22Rv1 (cell line): ENCODE results near the gene APOL2.

Experiments
- ZFX ChIP-seq: fragments of 450-650 bp; IDR thresholded peaks from 2 replicates; pipeline ENCODE4 v1.6.1; 2017; ENCODE audit warnings: antibody characterized with exemption, borderline replicate concordance
- TF ChIP-seq, protein P1 (sequence below): fragments of 450-650 bp; IDR thresholded peaks from 2 replicates; pipeline ENCODE4 v1.5.1; 2017; ENCODE audit warnings: mild to moderate bottlenecking

DNA sequence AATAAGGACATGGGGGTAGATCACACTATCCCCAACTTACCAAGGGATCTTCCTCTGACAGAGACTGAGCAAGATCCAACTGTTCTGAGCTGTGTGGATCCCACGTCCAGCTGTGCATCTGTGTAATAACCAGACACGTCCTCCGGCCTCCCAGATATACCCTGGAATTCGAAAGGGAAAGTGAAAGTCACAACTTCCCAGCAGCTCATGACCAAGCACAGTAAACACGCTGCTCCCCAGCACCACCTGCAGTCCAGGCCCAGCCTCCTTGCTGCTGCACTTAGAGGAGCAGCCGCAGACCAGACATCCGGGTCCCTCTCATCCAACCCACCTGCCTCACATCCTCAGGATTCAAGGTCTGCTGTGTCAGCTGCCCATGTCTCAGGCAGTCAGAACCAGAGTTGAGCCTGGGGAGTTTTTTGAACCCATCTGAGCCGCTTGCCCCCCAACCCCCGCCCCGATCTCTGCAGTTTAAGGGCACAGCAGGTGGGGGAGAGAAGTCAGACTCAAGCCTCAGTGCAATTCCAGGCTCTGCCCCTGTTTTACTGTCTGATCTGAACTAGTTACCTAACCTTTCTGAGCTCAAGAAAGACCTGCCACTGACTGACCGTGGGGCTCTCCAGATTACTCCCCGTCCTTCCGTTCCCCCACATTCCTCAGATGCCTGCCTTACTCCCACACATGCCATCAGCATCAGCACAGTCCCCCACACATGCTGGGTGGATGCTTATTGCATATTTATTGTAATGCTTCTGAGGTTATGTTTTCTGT is at the start of gene APOL2:
- TF ChIP-seq, protein P1, sequence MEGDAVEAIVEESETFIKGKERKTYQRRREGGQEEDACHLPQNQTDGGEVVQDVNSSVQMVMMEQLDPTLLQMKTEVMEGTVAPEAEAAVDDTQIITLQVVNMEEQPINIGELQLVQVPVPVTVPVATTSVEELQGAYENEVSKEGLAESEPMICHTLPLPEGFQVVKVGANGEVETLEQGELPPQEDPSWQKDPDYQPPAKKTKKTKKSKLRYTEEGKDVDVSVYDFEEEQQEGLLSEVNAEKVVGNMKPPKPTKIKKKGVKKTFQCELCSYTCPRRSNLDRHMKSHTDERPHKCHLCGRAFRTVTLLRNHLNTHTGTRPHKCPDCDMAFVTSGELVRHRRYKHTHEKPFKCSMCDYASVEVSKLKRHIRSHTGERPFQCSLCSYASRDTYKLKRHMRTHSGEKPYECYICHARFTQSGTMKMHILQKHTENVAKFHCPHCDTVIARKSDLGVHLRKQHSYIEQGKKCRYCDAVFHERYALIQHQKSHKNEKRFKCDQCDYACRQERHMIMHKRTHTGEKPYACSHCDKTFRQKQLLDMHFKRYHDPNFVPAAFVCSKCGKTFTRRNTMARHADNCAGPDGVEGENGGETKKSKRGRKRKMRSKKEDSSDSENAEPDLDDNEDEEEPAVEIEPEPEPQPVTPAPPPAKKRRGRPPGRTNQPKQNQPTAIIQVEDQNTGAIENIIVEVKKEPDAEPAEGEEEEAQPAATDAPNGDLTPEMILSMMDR, result peak; percentile 82
- no peak for TF ChIP-seq ZFX
